ENCODE measurements around the gene ARID4A. TPM values are rescaled to one million over a fixed set of nuclear protein-coding genes. Genes with fewer than 3 reads are reported as not detected.

Gene ARID4A
- total and polyA plus RNA-seq, 9 of the 15 experiments (the other 6 are each of a cell fraction or from before 2014, with no cell fraction given) = 2.4 to 11.5 (median 8.7) TPM

GRCh38 chr14:58280954-58281787, 17.2 kb upstream of the ARID4A start (continued):
- TF ChIP-seq RFX1 (IDR thresholded peaks at IDR 0.05) (peak; percentile 36; the same call in 1 of the 2 replicates), SOX6 (IDR thresholded peaks at IDR 0.05) (peak; percentile 83), ATF7 (IDR thresholded peaks at IDR 0.05) (peak; percentile 97), MGA (IDR thresholded peaks at IDR 0.05) (no peak), TOE1 (IDR thresholded peaks at IDR 0.05; ENCODE audit: borderline replicate concordance) (peak; percentile 39; the same call in 1 of the 2 replicates), TOE1 (CRISPR knock-in tag; IDR thresholded peaks at IDR 0.05; ENCODE audit: borderline replicate concordance, low read depth) (no peak), MAFK (IDR thresholded peaks at IDR 0.05; ENCODE audit: low read length) (peak; percentile 16; the same call in 1 of the 2 replicates), ZNF384 (IDR thresholded peaks at IDR 0.05; ENCODE audit: low read depth, low read length) (0 out of 2 replicates have a peak, but pooled peaks have one; percentile 43), MTA1 (IDR thresholded peaks at IDR 0.05; ENCODE audit: borderline replicate concordance) (peak; percentile 25; the same call in 1 of the 2 replicates), TEAD1 (CRISPR knock-in tag; IDR thresholded peaks at IDR 0.05) (peak in 1 of 2 experiments; percentile 49; a peak in 1 of 4 replicates), SRF (CRISPR knock-in tag; IDR thresholded peaks at IDR 0.05) (peak in 1 of 2 experiments; percentile 94; a peak in 2 of 4 replicates), VEZF1 (CRISPR knock-in tag; IDR thresholded peaks at IDR 0.05) (peak; percentile 69), RBM34 (IDR thresholded peaks at IDR 0.05; ENCODE audit: borderline replicate concordance, insufficient read depth, low read length) (no peak), SIRT6 (IDR thresholded peaks at IDR 0.05; ENCODE audit: low read depth, low read length) (no peak)
